Occipital lobe (tissue), 2 donors: ENCODE data around the gene ETNK2. TPM values are rescaled to one million over a fixed set of nuclear protein-coding genes. Genes with fewer than 3 reads are reported as not detected.

ENCODE experiments used
- DNase-seq: peaks from one replicate; lab custom pipeline; 2025; lab: John Stamatoyannopoulos, UW
- total RNA-seq: library from RNA; depleted of rRNA; stranded (reverse); fragments of >200 nt; gene quantifications from one replicate; pipeline ENCODE4 v1.2.3, GENCODE V29; 2014

The ETNK2 gene
- total RNA-seq, 1 donor from 2014 or later, result 28.1 TPM

DNA sequence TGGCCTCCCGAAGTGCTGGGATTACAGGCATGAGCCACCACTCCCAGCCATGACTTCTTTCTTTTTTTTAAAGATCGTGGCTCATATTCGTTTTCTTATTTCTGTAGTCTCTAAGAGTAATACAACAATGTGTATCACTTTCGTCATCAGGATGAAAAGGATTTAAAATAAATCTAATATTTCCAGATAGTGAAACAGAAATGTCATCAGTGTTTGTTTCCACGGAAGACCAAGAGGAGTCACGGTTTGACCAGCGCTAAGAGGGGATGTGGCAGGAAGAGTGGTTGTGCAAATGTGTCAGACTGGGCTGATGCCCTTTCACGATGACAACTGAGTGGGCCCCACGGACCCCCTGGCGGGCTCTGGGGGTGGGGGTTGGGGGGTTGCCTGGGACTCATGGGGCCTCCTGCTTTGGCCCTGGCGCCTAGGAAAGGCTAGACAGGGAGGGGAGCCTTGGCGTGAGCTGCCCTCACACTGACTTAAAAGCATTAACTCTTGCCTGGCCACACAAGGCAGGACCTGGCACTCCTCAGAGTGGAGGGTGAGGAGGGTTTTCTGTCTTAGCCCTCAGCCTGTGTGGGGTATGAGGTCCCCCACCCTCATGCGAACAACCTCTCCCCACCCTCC, 70.6 kb downstream of the ETNK2 start:
- DNase-seq, result no peak

Other genes with a start within 250 kb of the ETNK2 start
- gene SOX13, start 78.9 kb downstream of the ETNK2 start, total RNA-seq, result 0.78 TPM
- not detected for gene REN, start 14.3 kb upstream of the ETNK2 start, total RNA-seq
- gene KISS1, start 44.4 kb upstream of the ETNK2 start, total RNA-seq, result not detected
- not detected for gene GOLT1A, start 61.9 kb upstream of the ETNK2 start, total RNA-seq
- 7.5 TPM for gene PLEKHA6, start 207.9 kb upstream of the ETNK2 start, total RNA-seq